ENCODE data around the gene AUTS2.

Gene AUTS2

DNA sequence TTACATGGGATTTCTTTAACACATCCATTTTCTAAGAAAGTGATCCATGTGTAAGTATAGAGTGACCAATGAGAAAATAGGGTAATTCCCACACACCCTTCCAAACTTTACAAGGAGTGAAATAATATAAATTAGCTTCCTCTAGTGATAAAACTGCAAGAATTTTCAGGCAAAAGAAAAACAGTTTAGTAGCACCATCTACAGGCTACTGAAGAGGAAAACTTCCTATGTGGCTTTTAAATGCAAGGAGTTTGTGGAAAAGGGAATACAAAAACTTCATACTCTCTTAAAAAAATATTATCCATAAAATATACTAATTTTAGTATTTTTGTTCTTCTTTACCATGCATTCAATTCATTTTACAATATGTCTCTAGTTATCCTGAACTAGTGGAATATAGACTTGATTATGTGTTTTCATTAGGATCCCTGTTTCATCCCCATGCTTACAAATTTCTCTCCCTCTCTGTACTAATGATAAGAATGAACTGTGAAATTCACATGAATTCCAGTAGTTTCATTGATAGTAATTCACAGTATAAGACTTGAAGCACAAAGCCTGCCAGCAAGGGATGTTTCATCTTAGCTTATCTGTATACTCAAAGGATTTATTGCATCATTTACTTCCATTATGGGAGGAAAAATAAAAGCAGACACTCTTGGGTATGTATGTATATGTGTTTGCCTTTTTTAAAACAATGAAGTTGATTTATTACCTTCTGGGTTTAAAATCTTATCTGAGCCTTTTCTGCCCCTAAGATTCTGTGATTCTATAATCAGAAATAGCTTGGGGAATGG lies 442.9 kb downstream of the AUTS2 start (continued):
- TF ChIP-seq REST (tag by site-specific recombination; IDR thresholded peaks at IDR 0.05) = no peak
- TF ChIP-seq ZNF768 (tag by site-specific recombination; IDR thresholded peaks at IDR 0.05) = no peak
- no peak for TF ChIP-seq ZNF558 (tag by site-specific recombination; IDR thresholded peaks at IDR 0.05)
- TF ChIP-seq ZNF664 (tag by site-specific recombination; IDR thresholded peaks at IDR 0.05) = no peak
- TF ChIP-seq ZSCAN23 (tag by site-specific recombination; IDR thresholded peaks at IDR 0.05) = no peak
- TF ChIP-seq KLF10 (tag by site-specific recombination; IDR thresholded peaks at IDR 0.05) = no peak
- no peak for TF ChIP-seq KLF17 (tag by site-specific recombination; IDR thresholded peaks at IDR 0.05)
- TF ChIP-seq ZNF654 (tag by site-specific recombination; IDR thresholded peaks at IDR 0.05; ENCODE audit: low read depth) = peak; percentile 68
- no peak for TF ChIP-seq ZNF514 (tag by site-specific recombination; IDR thresholded peaks at IDR 0.05)
- no peak for TF ChIP-seq ZNF148 (tag by site-specific recombination; IDR thresholded peaks at IDR 0.05; ENCODE audit: borderline replicate concordance)
- no peak for TF ChIP-seq ZNF146 (tag by site-specific recombination; IDR thresholded peaks at IDR 0.05)
- TF ChIP-seq MZF1 (tag by site-specific recombination; IDR thresholded peaks at IDR 0.05; ENCODE audit: borderline replicate concordance) = no peak

DNA sequence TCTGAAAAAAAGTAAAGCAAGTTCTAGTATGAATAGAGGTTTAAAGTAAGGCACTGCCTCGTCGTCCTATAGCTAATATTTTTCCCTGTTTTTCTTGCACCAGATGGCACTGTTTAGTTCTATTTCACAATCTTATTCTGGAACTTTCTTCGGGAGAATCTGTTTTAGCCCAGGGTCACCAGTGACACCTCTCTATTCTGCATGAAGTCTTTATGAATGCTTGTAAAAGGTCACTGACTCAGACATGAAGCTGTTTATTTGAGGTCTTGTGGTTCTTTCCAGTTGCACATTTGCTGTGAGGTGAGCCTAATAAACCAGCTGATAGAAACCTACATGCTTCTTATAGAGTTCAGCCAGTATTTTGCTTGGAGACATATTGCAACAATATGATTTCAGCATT lies 444.3 kb downstream of the AUTS2 start:
- CTCF ChIA-PET = interaction anchor here (0.6 to 6.5 kb wide), 21 partner anchors 8 to 1285 kb away, joined by 3 to 70 read pairs (median 4); no protein-coding TSS in a partner anchor
- TF ChIP-seq RBAK (tag by site-specific recombination; IDR thresholded peaks at IDR 0.05) = no peak
- TF ChIP-seq, protein P1, sequence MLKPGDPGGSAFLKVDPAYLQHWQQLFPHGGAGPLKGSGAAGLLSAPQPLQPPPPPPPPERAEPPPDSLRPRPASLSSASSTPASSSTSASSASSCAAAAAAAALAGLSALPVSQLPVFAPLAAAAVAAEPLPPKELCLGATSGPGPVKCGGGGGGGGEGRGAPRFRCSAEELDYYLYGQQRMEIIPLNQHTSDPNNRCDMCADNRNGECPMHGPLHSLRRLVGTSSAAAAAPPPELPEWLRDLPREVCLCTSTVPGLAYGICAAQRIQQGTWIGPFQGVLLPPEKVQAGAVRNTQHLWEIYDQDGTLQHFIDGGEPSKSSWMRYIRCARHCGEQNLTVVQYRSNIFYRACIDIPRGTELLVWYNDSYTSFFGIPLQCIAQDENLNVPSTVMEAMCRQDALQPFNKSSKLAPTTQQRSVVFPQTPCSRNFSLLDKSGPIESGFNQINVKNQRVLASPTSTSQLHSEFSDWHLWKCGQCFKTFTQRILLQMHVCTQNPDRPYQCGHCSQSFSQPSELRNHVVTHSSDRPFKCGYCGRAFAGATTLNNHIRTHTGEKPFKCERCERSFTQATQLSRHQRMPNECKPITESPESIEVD (tag by site-specific recombination; IDR thresholded peaks at IDR 0.05) = peak; percentile 46; the same call in 1 of the 2 replicates
- TF ChIP-seq ZSCAN16 (tag by site-specific recombination; IDR thresholded peaks at IDR 0.05) = no peak
- TF ChIP-seq ZNF354C (tag by site-specific recombination; IDR thresholded peaks at IDR 0.05; ENCODE audit: borderline replicate concordance, low read depth) = no peak
- TF ChIP-seq FEZF1 (tag by site-specific recombination; IDR thresholded peaks at IDR 0.05) = peak; percentile 94
- TF ChIP-seq ZNF433 (tag by site-specific recombination; IDR thresholded peaks at IDR 0.05; ENCODE audit: low read depth) = no peak
- TF ChIP-seq ZNF184 (tag by site-specific recombination; IDR thresholded peaks at IDR 0.05) = no peak
- TF ChIP-seq ZNF548 (tag by site-specific recombination; IDR thresholded peaks at IDR 0.05) = no peak
- 0 out of 2 replicates have a peak, but pooled peaks have one; percentile 20 for TF ChIP-seq HOXD13 (CRISPR knock-in tag; IDR thresholded peaks at IDR 0.05; ENCODE audit: borderline replicate concordance)
- TF ChIP-seq ZFP41 (tag by site-specific recombination; IDR thresholded peaks at IDR 0.05; ENCODE audit: borderline replicate concordance) = no peak
- no peak for TF ChIP-seq ZNF768 (tag by site-specific recombination; IDR thresholded peaks at IDR 0.05)
- no peak for TF ChIP-seq BCL11A (tag by site-specific recombination; IDR thresholded peaks at IDR 0.05; ENCODE audit: low read depth)
- no peak for TF ChIP-seq ZNF394 (tag by site-specific recombination; IDR thresholded peaks at IDR 0.05; ENCODE audit: borderline replicate concordance)
- TF ChIP-seq PRDM1 (tag by site-specific recombination; IDR thresholded peaks at IDR 0.05) = peak; percentile 58; the same call in 1 of the 2 replicates
- no peak for TF ChIP-seq ZFP3 (tag by site-specific recombination; IDR thresholded peaks at IDR 0.05; ENCODE audit: low read depth)
- no peak for TF ChIP-seq ZNF561 (tag by site-specific recombination; IDR thresholded peaks at IDR 0.05; ENCODE audit: borderline replicate concordance)

More for the DNA sequence above, 444.3 kb downstream of the AUTS2 start:
- H3K9me3 ChIP-seq (ENCODE audit: control insufficient read depth, insufficient read depth, low read depth, low read length) = no peaks in the 10 kb centered on the region
- peaks cover 37% of the 10 kb centered on the region for H3K4me1 ChIP-seq (ENCODE audit: control insufficient read depth, insufficient read depth, low read length)
- H3K27ac ChIP-seq (ENCODE audit: extremely low read depth, low read depth, low read length) = no peak overlapping the region
- H3K4me3 ChIP-seq (ENCODE audit: low read depth, low read length) = no peak overlapping the region
- POLR2A ChIA-PET = interaction anchor here (0.5 to 1.6 kb wide), 4 partner anchors 10 to 655 kb away, joined by 4 to 11 read pairs (median 6); no protein-coding TSS in a partner anchor
- no peaks in the 10 kb centered on the region for H3K36me3 ChIP-seq (ENCODE audit: control insufficient read depth in 2 of 2, insufficient read depth in 1 of 2, low read length in 2 of 2)
